Fibroblast of mammary gland (primary cell): ENCODE results near the gene DKKL1.

Experiments
- DNase-seq: peaks from one replicate; pipeline ENCODE4 v3.0.0-alpha.2; 2010; ENCODE audit warnings: low read depth
- H3K4me3 ChIP-seq: 2 replicates; pipeline ENCODE4 v1.5.1; 2011; ENCODE audit warnings: low read depth, mild to moderate bottlenecking, low read length, moderate library complexity; ENCODE audit not compliant: control insufficient read depth
- TF ChIP-seq, protein P1 (sequence below): conservative IDR thresholded peaks from 2 replicates; pipeline ENCODE4 v1.5.1; 2011; ENCODE audit warnings: low read depth, low read length, inconsistent platforms; ENCODE audit not compliant: control insufficient read depth, insufficient read depth

Gene DKKL1

DNA sequence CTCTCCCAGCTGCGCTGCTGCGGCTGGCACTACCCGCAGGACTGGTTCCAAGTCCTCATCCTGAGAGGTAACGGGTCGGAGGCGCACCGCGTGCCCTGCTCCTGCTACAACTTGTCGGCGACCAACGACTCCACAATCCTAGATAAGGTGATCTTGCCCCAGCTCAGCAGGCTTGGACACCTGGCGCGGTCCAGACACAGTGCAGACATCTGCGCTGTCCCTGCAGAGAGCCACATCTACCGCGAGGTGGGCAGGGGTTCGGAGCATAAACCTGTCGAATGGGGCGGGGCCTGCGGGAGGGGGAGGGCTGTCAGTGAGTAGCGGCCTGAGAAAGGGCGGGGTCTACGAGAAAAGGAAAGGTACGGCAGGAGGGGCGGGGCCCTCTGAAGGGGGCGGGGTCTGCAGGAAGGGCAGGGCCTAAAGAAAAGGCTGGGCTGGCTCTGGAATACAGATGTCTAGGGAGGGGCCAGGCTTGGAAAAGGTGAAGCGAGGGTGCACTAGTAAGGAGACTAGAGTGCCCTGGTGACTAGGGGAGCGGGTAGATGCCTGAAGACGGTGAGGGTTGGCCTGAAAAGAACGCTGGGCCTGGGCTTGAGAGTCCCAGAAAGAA is 24.9 kb upstream of the DKKL1 start:
- TF ChIP-seq, protein P1, sequence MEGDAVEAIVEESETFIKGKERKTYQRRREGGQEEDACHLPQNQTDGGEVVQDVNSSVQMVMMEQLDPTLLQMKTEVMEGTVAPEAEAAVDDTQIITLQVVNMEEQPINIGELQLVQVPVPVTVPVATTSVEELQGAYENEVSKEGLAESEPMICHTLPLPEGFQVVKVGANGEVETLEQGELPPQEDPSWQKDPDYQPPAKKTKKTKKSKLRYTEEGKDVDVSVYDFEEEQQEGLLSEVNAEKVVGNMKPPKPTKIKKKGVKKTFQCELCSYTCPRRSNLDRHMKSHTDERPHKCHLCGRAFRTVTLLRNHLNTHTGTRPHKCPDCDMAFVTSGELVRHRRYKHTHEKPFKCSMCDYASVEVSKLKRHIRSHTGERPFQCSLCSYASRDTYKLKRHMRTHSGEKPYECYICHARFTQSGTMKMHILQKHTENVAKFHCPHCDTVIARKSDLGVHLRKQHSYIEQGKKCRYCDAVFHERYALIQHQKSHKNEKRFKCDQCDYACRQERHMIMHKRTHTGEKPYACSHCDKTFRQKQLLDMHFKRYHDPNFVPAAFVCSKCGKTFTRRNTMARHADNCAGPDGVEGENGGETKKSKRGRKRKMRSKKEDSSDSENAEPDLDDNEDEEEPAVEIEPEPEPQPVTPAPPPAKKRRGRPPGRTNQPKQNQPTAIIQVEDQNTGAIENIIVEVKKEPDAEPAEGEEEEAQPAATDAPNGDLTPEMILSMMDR, result no peak
- DNase-seq, result no peak
- H3K4me3 ChIP-seq, result peak overlapping the region; percentile 6

- peak; percentile 82 for DNase-seq
- TF ChIP-seq, protein P1, result no peak
Observed at GRCh38 chr19:49339301-49340068, 24.2 kb upstream of the DKKL1 start.

GRCh38 chr19:49340069-49340864 is 23.4 kb upstream of the DKKL1 start:
- TF ChIP-seq, protein P1, result no peak
- DNase-seq, result no peak
- no peak overlapping the region for H3K4me3 ChIP-seq

More at GRCh38 chr19:49339301-49340068, 24.2 kb upstream of the DKKL1 start:
- peak overlapping the region; percentile 6 for H3K4me3 ChIP-seq

- no peak overlapping the region for H3K4me3 ChIP-seq
- TF ChIP-seq, protein P1, result no peak
- no peak for DNase-seq
Observed at GRCh38 chr19:49340865-49341718, 22.6 kb upstream of the DKKL1 start.

- TF ChIP-seq, protein P1, result no peak
Observed at GRCh38 chr19:49342291-49342721, 21.4 kb upstream of the DKKL1 start.

DNA sequence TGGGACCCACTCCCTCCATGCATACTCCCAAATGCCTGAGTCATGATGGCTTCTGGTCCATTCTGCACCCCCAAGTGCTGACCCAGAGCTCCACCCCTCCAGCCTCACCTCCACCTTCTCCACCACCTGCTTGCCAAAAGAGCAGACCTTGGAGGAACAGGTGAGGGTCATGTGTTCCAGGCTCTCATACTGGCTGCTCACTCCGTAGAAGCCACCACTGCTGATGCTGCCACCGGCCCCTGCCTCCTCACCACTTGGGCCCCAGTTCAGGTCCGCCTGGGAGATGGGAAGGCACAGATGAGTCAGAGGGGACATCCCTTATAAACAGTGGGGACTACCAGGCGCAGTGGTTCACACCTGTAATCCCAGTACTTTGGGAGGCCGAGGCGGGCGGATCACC is 20.6 kb upstream of the DKKL1 start:
- no peak for DNase-seq
- H3K4me3 ChIP-seq, result no peak overlapping the region
- TF ChIP-seq, protein P1, result no peak

More at GRCh38 chr19:49342291-49342721, 21.4 kb upstream of the DKKL1 start:
- no peak for DNase-seq
- H3K4me3 ChIP-seq, result no peak overlapping the region
